Measurements from ENCODE around the gene SNX21.

Gene SNX21

GRCh38 chr20:45882469-45883099 lies 49.0 kb downstream of the SNX21 start:
- no peak for DNase-seq

- no peak for DNase-seq
Measured at GRCh38 chr20:45883100-45883469, 49.5 kb downstream of the SNX21 start.

DNA sequence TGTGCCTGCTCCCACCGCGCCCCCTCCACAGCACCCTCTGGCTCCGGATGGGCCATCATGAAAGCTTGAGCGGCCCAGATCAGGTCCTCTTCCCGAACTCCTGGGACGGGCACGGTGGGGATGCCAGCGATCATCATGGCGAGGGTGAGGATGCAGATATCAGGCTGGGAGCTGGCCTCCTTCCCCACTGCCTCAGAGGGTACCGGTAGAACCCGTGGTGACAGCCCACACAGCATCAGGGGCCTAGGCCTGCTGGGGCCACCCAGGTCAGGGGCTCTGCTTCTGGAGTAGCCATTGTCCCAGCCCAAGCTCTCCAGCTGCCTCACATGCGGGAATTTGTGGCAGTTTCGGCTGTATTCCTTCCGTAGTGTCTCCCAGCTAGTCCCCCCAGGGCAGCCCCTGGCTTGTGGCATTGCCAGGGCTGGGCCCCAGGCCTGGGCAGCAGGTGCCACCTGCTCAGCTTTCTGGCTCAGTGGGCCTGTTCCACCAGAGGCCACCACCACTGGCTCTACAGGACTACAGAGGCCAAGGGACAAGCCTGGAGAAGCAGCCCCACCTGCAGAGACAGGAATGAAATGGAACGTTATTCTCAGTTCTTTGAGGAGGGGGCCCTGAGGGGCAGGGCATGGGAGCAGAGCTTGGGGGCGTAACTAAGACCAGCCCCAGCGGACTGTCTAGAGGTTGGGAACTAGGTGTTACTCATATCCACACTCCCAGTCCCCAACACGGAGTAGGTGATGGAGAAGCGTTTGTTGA lies 53.2 kb downstream of the SNX21 start:
- DNase-seq, result no peak

- no peak for DNase-seq
Measured at GRCh38 chr20:45887346-45887715, 53.7 kb downstream of the SNX21 start, which contains the start of gene SPATA25. SPATA25 (minus strand) TSS chr20:45887622; CDS start chr20:45887590, 32 bp downstream.

DNA sequence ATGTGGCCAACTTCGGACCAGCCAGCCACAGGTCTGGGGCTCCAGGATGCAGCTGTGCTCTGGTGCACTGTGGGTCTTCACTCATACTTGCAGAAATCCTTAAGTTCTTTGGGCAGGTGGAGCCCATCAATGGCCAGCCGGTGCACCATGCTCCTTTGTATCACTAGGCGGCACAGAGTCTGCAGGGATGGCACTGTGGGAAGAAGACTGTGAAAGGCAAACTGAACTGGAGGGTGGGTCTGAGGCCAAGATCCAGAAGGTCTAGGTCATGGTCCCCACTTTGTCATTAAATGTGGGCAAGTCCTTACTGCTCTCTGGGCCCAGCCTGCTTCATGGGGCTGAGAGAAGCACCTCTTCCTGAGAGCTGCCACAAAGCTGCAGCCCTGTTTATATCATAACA lies 55.1 kb downstream of the SNX21 start:
- no peak for DNase-seq

DNA sequence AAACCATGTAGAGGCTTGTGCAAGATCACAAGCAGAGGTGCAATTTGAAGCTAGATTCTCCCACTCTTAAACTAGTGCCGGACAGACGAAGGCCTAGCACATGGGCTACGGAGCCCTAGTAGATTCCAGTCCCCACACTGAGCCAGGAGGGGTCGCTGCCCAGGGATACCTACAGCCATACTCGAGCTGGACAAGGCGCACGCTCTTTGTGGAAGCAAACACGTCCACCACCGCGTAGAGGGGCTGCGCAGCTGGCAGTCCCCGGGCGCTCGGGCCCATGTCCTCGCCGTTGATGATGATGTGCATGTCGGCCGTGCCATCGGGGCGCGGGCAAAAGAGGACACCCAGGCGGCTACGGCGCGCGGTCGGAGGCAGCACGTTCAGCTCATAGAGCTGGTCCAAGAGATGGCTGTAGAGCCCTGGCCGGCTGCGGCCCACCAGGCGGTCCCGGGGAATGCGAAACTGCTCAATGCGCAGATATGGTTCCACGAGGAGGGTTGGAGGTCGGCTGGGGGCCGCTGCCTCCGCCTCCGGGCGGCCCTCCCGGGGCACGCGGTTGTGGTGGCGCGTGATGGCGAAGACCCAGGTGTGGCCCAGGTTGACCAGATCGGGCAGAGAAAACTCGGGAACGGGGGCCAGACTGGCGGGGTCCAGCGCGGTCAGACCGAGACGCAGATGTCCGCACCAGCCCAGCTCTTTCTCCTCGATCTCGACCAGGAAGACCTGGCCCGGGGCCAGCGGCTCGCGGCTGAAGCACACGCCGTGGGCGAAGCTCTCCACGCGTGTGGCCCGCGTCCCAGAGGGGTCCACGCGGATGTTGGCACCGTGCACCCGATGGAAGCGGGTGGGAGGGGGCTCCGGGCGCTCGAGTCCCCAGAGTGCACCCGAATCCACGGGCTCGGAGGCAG lies 56.7 kb downstream of the SNX21 start:
- DNase-seq, result peak; percentile 80

GRCh38 chr20:45890985-45891983 lies 57.7 kb downstream of the SNX21 start, which contains the start of the genes CTSA and NEURL2:
CTSA (plus strand) TSS chr20:45891335; CDS start chr20:45891569, 234 bp downstream.
NEURL2 (minus strand) TSS chr20:45891208; CDS start chr20:45890991, 217 bp downstream.
- DNase-seq, result peak; percentile 92

DNA sequence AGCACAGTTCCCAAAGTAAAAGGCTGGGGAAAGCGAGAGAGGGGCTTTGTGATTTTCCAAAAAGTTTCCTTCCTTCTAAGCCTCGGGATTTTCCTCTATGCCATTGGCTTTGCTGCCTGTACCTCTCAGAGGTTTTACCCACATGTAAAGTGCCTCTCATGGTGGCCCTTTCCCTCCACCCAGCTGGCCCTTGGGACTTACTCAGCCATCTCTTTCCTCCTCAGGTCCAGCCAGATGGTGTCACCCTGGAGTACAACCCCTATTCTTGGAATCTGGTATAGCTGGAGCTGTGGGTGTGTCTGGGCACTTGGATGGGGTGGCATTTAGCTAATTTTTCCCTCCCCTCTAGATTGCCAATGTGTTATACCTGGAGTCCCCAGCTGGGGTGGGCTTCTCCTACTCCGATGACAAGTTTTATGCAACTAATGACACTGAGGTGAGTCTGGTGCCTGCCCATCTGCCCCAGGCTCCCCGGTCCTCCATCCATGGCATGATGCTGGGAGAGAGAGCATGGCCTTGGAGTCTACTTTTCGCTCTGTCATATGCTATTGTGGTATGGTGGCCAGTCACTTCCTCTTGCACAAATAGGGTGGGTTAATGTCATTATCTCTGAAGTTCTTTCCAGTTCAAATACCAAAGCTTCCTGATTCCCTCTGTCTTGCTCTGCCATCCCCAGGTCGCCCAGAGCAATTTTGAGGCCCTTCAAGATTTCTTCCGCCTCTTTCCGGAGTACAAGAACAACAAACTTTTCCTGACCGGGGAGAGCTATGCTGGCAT lies 58.6 kb downstream of the SNX21 start:
- peak; percentile 40 for DNase-seq
